ENCODE results near the gene CIRBP. TPM values are rescaled to one million over a fixed set of nuclear protein-coding genes. Genes with fewer than 3 reads are reported as not detected.

The CIRBP gene
- polyA plus RNA-seq, 1 of the 3 experiments (the other 2 are of a cell fraction): 762 TPM

DNA sequence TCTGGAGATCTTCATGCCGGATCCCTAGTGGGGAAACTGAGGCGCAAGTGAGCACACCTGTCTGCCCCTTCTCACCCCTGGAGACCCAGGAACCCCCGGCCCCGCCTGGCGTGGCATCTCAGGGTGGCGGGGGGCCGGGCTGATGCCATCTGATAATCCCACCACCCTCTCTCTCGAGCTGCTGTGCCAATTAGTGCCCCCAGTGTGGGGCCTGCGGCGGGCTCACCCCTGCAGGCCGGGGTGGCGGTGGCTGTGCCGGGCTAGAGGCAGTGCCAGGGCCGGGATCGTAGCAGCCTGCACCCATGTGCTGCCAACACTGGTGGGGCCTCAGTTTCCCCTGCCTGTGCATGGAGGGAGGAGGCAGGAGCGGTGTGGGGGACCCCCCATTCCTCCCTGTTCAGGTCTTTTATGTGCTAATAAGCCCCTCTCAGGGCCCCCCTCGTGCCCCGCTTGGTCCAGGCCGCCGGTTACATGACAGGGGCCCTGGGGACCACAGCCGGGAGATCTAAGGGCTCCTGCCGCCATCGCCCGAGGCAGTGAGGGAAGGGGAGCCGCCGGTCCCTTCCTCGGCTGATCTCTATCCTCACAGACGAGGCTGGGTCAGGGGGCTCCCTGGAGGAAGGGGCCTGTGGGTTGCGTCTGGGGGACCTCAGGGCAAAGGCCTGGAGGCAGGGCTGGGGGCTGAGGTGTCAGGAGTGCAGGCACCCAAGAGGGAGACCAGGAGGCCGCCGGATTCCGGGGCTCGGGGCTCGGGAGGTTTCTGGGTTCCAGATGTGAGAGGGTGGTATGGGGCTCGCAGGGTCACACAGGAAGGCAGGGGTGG is 24.9 kb downstream of the CIRBP start:
- WGBS (ENCODE audit: low lambda C conversion rate): 82% methylated on average over 10 of the region's 35 CpGs
- H3K36me3 ChIP-seq (replicated peaks in 1 of 2; ENCODE audit: control insufficient read depth in 1 of 2, insufficient read depth in 2 of 2, low read length in 1 of 2): no peaks in the 10 kb centered on the region
- no peak overlapping the region for H2AFZ ChIP-seq (ENCODE audit: low read depth)
- no peaks in the 10 kb centered on the region for H3K4me1 ChIP-seq (ENCODE audit: control insufficient read depth in 1 of 2, insufficient read depth in 2 of 2, low read depth in 1 of 2, low read length in 1 of 2)
- no peak overlapping the region for H3K9ac ChIP-seq
- H3K27ac ChIP-seq (ENCODE audit: low read depth in 2 of 2, low read length in 1 of 2): no peak overlapping the region
- no peak overlapping the region for H3K4me2 ChIP-seq
- H3K4me3 ChIP-seq (ENCODE audit: low read depth in 2 of 2, low read length in 1 of 2): no peak overlapping the region
- H4K20me1 ChIP-seq (ENCODE audit: insufficient read depth): no peaks in the 10 kb centered on the region
- H3K27me3 ChIP-seq (ENCODE audit: insufficient read depth): no peaks in the 10 kb centered on the region
- ChIA-PET CTCF (no interaction called here), POLR2A (no interaction called here)
- H3K9me2 ChIP-seq: no peaks in the 10 kb centered on the region
- no peaks in the 10 kb centered on the region for H3K79me2 ChIP-seq (ENCODE audit: insufficient read depth)
- no peaks in the 10 kb centered on the region for H3K9me3 ChIP-seq
- TF ChIP-seq GATA2 (CRISPR knock-in tag; IDR thresholded peaks at IDR 0.05): no peak
- no peak for TF ChIP-seq RCOR1 (IDR thresholded peaks at IDR 0.05; ENCODE audit: low read length)
- no peak for TF ChIP-seq MEF2A (IDR thresholded peaks at IDR 0.05; ENCODE audit: borderline replicate concordance, low read depth)
- TF ChIP-seq TAF1 (IDR thresholded peaks at IDR 0.05; ENCODE audit: borderline replicate concordance, low read depth, low read length): no peak
- TF ChIP-seq CHD2 (IDR thresholded peaks at IDR 0.05; ENCODE audit: low read length, partially characterized antibody): no peak
- TF ChIP-seq, protein P1, sequence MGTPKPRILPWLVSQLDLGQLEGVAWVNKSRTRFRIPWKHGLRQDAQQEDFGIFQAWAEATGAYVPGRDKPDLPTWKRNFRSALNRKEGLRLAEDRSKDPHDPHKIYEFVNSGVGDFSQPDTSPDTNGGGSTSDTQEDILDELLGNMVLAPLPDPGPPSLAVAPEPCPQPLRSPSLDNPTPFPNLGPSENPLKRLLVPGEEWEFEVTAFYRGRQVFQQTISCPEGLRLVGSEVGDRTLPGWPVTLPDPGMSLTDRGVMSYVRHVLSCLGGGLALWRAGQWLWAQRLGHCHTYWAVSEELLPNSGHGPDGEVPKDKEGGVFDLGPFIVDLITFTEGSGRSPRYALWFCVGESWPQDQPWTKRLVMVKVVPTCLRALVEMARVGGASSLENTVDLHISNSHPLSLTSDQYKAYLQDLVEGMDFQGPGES (IDR thresholded peaks at IDR 0.05; ENCODE audit: low read depth, low read length): no peak
- no peak for TF ChIP-seq FOXM1 (IDR thresholded peaks at IDR 0.05; ENCODE audit: low read depth)
- TF ChIP-seq NFIC (IDR thresholded peaks at IDR 0.05; ENCODE audit: borderline replicate concordance): no peak
- TF ChIP-seq GABPA (IDR thresholded peaks at IDR 0.05; ENCODE audit: low read depth): no peak
- TF ChIP-seq TEAD4 (IDR thresholded peaks at IDR 0.05; ENCODE audit: borderline replicate concordance, insufficient read depth): no peak
- TF ChIP-seq FOSL2 (IDR thresholded peaks at IDR 0.05; ENCODE audit: borderline replicate concordance, low read depth): no peak
- TF ChIP-seq RAD21 (IDR thresholded peaks at IDR 0.05; ENCODE audit: low read length): no peak
- TF ChIP-seq, protein P2, sequence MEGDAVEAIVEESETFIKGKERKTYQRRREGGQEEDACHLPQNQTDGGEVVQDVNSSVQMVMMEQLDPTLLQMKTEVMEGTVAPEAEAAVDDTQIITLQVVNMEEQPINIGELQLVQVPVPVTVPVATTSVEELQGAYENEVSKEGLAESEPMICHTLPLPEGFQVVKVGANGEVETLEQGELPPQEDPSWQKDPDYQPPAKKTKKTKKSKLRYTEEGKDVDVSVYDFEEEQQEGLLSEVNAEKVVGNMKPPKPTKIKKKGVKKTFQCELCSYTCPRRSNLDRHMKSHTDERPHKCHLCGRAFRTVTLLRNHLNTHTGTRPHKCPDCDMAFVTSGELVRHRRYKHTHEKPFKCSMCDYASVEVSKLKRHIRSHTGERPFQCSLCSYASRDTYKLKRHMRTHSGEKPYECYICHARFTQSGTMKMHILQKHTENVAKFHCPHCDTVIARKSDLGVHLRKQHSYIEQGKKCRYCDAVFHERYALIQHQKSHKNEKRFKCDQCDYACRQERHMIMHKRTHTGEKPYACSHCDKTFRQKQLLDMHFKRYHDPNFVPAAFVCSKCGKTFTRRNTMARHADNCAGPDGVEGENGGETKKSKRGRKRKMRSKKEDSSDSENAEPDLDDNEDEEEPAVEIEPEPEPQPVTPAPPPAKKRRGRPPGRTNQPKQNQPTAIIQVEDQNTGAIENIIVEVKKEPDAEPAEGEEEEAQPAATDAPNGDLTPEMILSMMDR (IDR thresholded peaks at IDR 0.05): no peak
- TF ChIP-seq, protein P3, sequence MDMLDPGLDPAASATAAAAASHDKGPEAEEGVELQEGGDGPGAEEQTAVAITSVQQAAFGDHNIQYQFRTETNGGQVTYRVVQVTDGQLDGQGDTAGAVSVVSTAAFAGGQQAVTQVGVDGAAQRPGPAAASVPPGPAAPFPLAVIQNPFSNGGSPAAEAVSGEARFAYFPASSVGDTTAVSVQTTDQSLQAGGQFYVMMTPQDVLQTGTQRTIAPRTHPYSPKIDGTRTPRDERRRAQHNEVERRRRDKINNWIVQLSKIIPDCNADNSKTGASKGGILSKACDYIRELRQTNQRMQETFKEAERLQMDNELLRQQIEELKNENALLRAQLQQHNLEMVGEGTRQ (IDR thresholded peaks at IDR 0.05; ENCODE audit: borderline replicate concordance, low read depth, low read length): no peak
- TF ChIP-seq SIN3A (IDR thresholded peaks at IDR 0.05; ENCODE audit: borderline replicate concordance, low read depth, low read length): no peak
- TF ChIP-seq SMC3 (IDR thresholded peaks at IDR 0.05; ENCODE audit: low read depth, low read length): no peak
- TF ChIP-seq YY1 (IDR thresholded peaks at IDR 0.05; ENCODE audit: low read depth): no peak
- no peak for TF ChIP-seq EZH2phosphoT487 (IDR thresholded peaks at IDR 0.05; ENCODE audit: borderline replicate concordance, low read depth)
- no peak for TF ChIP-seq TCF12 (IDR thresholded peaks at IDR 0.05)
- H3F3A ChIP-seq (replicated peaks; ENCODE audit: insufficient read depth): no peaks in the 10 kb centered on the region
- DNase-seq: no peak
